CD14-positive monocyte (primary cell): Measurements from ENCODE around the gene TOMM22. TPM values are rescaled to one million over a fixed set of nuclear protein-coding genes. Genes with fewer than 3 reads are reported as not detected.

ENCODE experiments used
- DNase-seq, 3 donors: peaks; one replicate each; pipeline ENCODE4 v3.0.0-alpha.2; 2011 to 2022
- H2AFZ ChIP-seq: 2 replicates; pipeline ENCODE4 v1.6.0; 2012; ENCODE audit warnings: mild to moderate bottlenecking, low read depth, low read length, inconsistent platforms; ENCODE audit not compliant: insufficient read depth, poor library complexity, severe bottlenecking
- H3K27ac ChIP-seq, 2 donors: 1 replicate in 1 of 2; 2 replicates in 1 of 2; pipeline ENCODE4 v1.5.1; 2012 to 2013; ENCODE audit warnings: low read length in 2 of 2, control low read depth in 1 of 2, inconsistent platforms in 1 of 2, low read depth in 1 of 2, mild to moderate bottlenecking in 1 of 2
- H3K27me3 ChIP-seq, 2 donors: one replicate each; pipeline versions ENCODE4 v1.6.0 to v1.6.1; 2011 to 2013; ENCODE audit warnings: low read length in 2 of 2; ENCODE audit not compliant: control insufficient read depth in 2 of 2, insufficient read depth in 2 of 2
- H3K36me3 ChIP-seq, 2 donors: replicated peaks in 1 of 2; 1 replicate in 1 of 2; 2 replicates in 1 of 2; pipeline versions ENCODE4 v1.5.1 to v1.6.1; 2012 to 2013; ENCODE audit warnings: low read length in 2 of 2, control low read depth in 1 of 2, inconsistent platforms in 1 of 2, mild to moderate bottlenecking in 1 of 2; ENCODE audit not compliant: insufficient read depth in 2 of 2, control insufficient read depth in 1 of 2
- H3K4me1 ChIP-seq, 2 donors: 1 replicate in 1 of 2; 2 replicates in 1 of 2; pipeline versions ENCODE4 v1.5.1 to v1.6.1; 2012 to 2013; ENCODE audit warnings: low read length in 2 of 2, control low read depth in 1 of 2, inconsistent platforms in 1 of 2, mild to moderate bottlenecking in 1 of 2, moderate library complexity in 1 of 2; ENCODE audit not compliant: insufficient read depth in 2 of 2, control insufficient read depth in 1 of 2
- H3K4me2 ChIP-seq: replicated peaks from 2 replicates; pipeline ENCODE3; 2012; ENCODE audit warnings: low read length, moderate library complexity, mild to moderate bottlenecking; ENCODE audit not compliant: poor library complexity, severe bottlenecking; ENCODE audit errors: extremely low read depth
- H3K4me3 ChIP-seq, 3 experiments: fragments of 200-600 bp in 1 of 3; sonication (generic) in 1 of 3; replicated peaks in 1 of 3; 1 replicate in 2 of 3; 2 replicates in 1 of 3; pipeline ENCODE4 v1.5.1; 2011 to 2013; ENCODE audit warnings: low read length in 3 of 3, mild to moderate bottlenecking in 3 of 3, control low read depth in 2 of 3, low read depth in 2 of 3, inconsistent platforms in 1 of 3, moderate library complexity in 1 of 3
- H3K79me2 ChIP-seq: 2 replicates; pipeline ENCODE4 v1.6.0; 2012; ENCODE audit warnings: mild to moderate bottlenecking, control low read depth, inconsistent platforms, low read length, moderate library complexity; ENCODE audit not compliant: insufficient read depth
- H3K9ac ChIP-seq: 2 replicates; pipeline ENCODE4 v1.6.0; 2017; ENCODE audit warnings: low read length, mild to moderate bottlenecking; ENCODE audit not compliant: insufficient read depth, poor library complexity, severe bottlenecking
- H3K9me3 ChIP-seq, 2 donors: replicated peaks in 1 of 2; 1 replicate in 1 of 2; 2 replicates in 1 of 2; pipeline versions ENCODE4 v1.5.1 to v1.6.1; 2012 to 2013; ENCODE audit warnings: low read length in 2 of 2, control low read depth in 1 of 2; ENCODE audit not compliant: control insufficient read depth in 1 of 2, insufficient read depth in 1 of 2
- H4K20me1 ChIP-seq: 2 replicates; pipeline ENCODE4 v1.6.0; 2012; ENCODE audit warnings: mild to moderate bottlenecking, low read length, control low read depth, moderate library complexity; ENCODE audit not compliant: insufficient read depth
- H3K27ac Mint-ChIP-seq, 7 donors: one replicate each; pipeline ENCODE4 v1.8.0; 2020; ENCODE audit warnings: mild to moderate bottlenecking in 7 of 7, mixed read lengths in 7 of 7, moderate library complexity in 6 of 7, inconsistent platforms in 2 of 7
- H3K27me3 Mint-ChIP-seq, 3 donors: one replicate each; pipeline ENCODE4 v1.8.0; 2021 to 2022; ENCODE audit warnings: low read depth in 3 of 3, mild to moderate bottlenecking in 3 of 3, mixed read lengths in 3 of 3, moderate library complexity in 3 of 3, inconsistent platforms in 1 of 3
- H3K36me3 Mint-ChIP-seq, 2 donors: one replicate each; pipeline ENCODE4 v1.8.0; 2020; ENCODE audit warnings: mixed read lengths in 2 of 2, inconsistent platforms in 1 of 2, mild to moderate bottlenecking in 1 of 2
- H3K4me1 Mint-ChIP-seq: one replicate; pipeline ENCODE4 v1.8.0; 2020; ENCODE audit warnings: mild to moderate bottlenecking, mixed read lengths
- H3K4me3 Mint-ChIP-seq, 2 donors: one replicate each; pipeline ENCODE4 v1.8.0; 2020; ENCODE audit warnings: mild to moderate bottlenecking in 2 of 2, mixed read lengths in 2 of 2, moderate library complexity in 1 of 2
- H3K9me3 Mint-ChIP-seq, 7 donors: one replicate each; pipeline ENCODE4 v1.8.0; 2020 to 2022; ENCODE audit warnings: mixed read lengths in 7 of 7, mild to moderate bottlenecking in 6 of 7, moderate library complexity in 6 of 7, inconsistent platforms in 2 of 7
- CTCF ChIP-seq: fragments of 200-600 bp; IDR thresholded peaks from one replicate; pipeline ENCODE4 v1.8.0; 2022; ENCODE audit warnings: antibody characterized with exemption, mild to moderate bottlenecking
- WGBS: methylation state at CpG from one replicate; pipeline ENCODE4 v1.1.5; 2013; ENCODE audit warnings: missing lambda C conversion rate; ENCODE audit not compliant: insufficient coverage; 5-methylcytosine and 5-hydroxymethylcytosine counted together
- intact Hi-C, 2 donors: fragments of 100-400 bp; cut with micrococcal nuclease; formaldehyde crosslinking; loops; one replicate each; pipeline versions ENCODE4 v1.15.0 to v1.15.1; 2023
- polyA plus RNA-seq, 3 donors: library from polyadenylated mRNA; depleted of rRNA in 1 of 3; unstranded in 2 of 3; stranded (reverse) in 1 of 3; fragments of 300-500 nt in 2 of 3; fragments of >200 nt in 1 of 3; fragmentation: Illumina TruSeq in 2 of 3; gene quantifications; 1 replicate in 2 of 3; 2 replicates in 1 of 3; pipeline ENCODE4 v1.2.3, GENCODE V29; 2012 to 2021

The TOMM22 gene
- polyA plus RNA-seq, 3 donors = 31.9 to 71.4 (median 58.0) TPM

- Mint-ChIP-seq H3K36me3 (peaks cover 65 to 92% of the 10 kb centered on the region in 2 donors), H3K27ac (no peak overlapping the region), H3K4me1 (peaks cover 11% of the 10 kb centered on the region), H3K27me3 (no peaks in the 10 kb centered on the region), H3K4me3 (no peak overlapping the region), H3K9me3 (peaks cover 0 to 2% (median 0%) of the 10 kb centered on the region in 7 donors)
- DNase-seq = no peak
- Histone ChIP-seq H3K27me3 (no peaks in the 10 kb centered on the region), H4K20me1 (peaks cover 65% of the 10 kb centered on the region), H3K4me1 (no peaks in the 10 kb centered on the region), H3K9ac (no peak overlapping the region), H3K4me3 (no peak overlapping the region), H2AFZ (no peak overlapping the region), H3K4me2 (no peak overlapping the region), H3K27ac (no peak overlapping the region), H3K9me3 (no peaks in the 10 kb centered on the region), H3K36me3 (peaks cover 70 to 93% of the 10 kb centered on the region in 2 donors), H3K79me2 (peaks cover 26% of the 10 kb centered on the region)
- WGBS = 98% methylated on average over 6 of the region's 6 CpGs
- no peak for TF ChIP-seq CTCF
- intact Hi-C loops = no loop called here
Measured at GRCh38 chr22:38719196-38719595, 37.4 kb downstream of the TOMM22 start.

- H3K4me2 ChIP-seq = no peak overlapping the region
- no peak overlapping the region for H2AFZ ChIP-seq
- Mint-ChIP-seq H3K9me3 (peaks cover 0 to 2% (median 0%) of the 10 kb centered on the region in 7 donors), H3K27me3 (no peaks in the 10 kb centered on the region), H3K4me1 (peaks cover 1% of the 10 kb centered on the region), H3K27ac (no peak overlapping the region), H3K36me3 (peaks cover 76 to 95% of the 10 kb centered on the region in 2 donors), H3K4me3 (no peak overlapping the region)
- no peaks in the 10 kb centered on the region for H3K9me3 ChIP-seq
- no peak for TF ChIP-seq CTCF
- intact Hi-C loops = no loop called here
- no peak overlapping the region for H3K4me3 ChIP-seq
- no peaks in the 10 kb centered on the region for H3K27me3 ChIP-seq
- peaks cover 79 to 96% of the 10 kb centered on the region in 2 donors for H3K36me3 ChIP-seq
- no peak for DNase-seq
- H3K9ac ChIP-seq = no peak overlapping the region
- H3K79me2 ChIP-seq = peaks cover 14% of the 10 kb centered on the region
- H3K4me1 ChIP-seq = no peaks in the 10 kb centered on the region
- 100% methylated on average over 1 of the region's 3 CpGs for WGBS
- no peak overlapping the region for H3K27ac ChIP-seq
- peaks cover 60% of the 10 kb centered on the region for H4K20me1 ChIP-seq
Measured at GRCh38 chr22:38720350-38720749, 38.6 kb downstream of the TOMM22 start.
